GM18951 (cell line): ENCODE results near the gene ZNF143.
"Not testable (repeated sequence)": the region's sequence is repeated elsewhere in the genome, so short reads cannot be mapped to it uniquely, and the experiment has no call there.

Experiments
- POLR2A ChIP-seq: IDR thresholded peaks from 4 replicates; pipeline ENCODE4 v1.6.1; 2011; ENCODE audit warnings: mild to moderate bottlenecking; ENCODE audit not compliant: insufficient read length, insufficient read depth; ENCODE audit errors: extremely low read depth
- in situ Hi-C: fragments of 300-500 bp; cut with MboI; formaldehyde crosslinking; loops from one replicate; pipeline ENCODE4 v1.12.0; 2022; ENCODE audit warnings: low sequenced_read_pairs, mixed read lengths, inconsistent platforms; ENCODE audit not compliant: unreplicated experiment

ZNF143 gene

GRCh38 chr11:9535189-9535781 is 74.5 kb downstream of the ZNF143 start:
- in situ Hi-C loops, result no loop called here
- no peak for TF ChIP-seq POLR2A

GRCh38 chr11:9538548-9538947 is 77.7 kb downstream of the ZNF143 start:
- in situ Hi-C loops, result no loop called here

DNA sequence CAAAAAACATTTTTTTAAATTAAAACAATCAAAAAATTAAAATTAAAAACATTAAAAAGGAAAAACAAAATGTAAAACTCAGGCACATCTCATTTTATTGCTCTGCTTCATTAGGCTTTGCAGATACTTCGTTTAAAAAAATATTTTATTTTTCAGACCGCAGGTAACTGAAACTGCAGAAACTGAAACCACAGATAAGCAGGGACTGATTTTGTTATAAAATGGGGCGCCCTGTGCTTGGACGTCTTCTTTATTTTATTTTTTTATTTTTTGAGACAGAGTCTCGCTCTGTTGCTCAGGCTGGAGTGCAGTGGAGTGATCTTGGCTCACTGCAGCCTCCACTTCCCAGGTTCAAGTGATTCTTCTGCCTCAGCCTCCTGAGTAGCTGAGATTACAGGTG is 88.4 kb downstream of the ZNF143 start:
- in situ Hi-C loops, result not testable (repeated sequence)

More at GRCh38 chr11:9538548-9538947, 77.7 kb downstream of the ZNF143 start:
- no peak for TF ChIP-seq POLR2A

GRCh38 chr11:9550191-9550628 is 89.4 kb downstream of the ZNF143 start:
- TF ChIP-seq POLR2A, result no peak
- in situ Hi-C loops, result no loop called here

- in situ Hi-C loops, result no loop called here
- TF ChIP-seq POLR2A, result no peak
These were observed 100.6 kb downstream of the ZNF143 start for GRCh38 chr11:9561279-9561982.

DNA sequence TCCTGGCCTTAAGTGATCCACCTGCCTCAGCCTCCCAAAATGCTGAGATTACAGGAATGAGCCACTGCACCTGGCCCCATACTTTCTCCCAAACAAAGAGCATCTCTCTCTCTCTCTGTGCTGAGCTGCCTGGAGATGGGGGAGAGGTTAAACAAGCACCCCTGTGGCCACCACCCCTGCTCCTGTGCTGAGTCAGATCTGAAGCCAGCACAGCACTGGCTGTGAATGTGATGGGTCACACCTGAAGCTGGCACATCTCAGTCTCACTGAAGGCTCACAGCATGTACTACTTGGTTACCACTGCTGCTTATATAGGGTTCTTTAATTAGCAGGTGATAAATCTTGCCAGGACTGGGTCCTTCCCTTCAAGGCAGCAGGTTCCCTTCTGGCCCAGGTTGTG is 101.9 kb downstream of the ZNF143 start:
- in situ Hi-C loops, result no loop called here
- no peak for TF ChIP-seq POLR2A

- TF ChIP-seq POLR2A, result no peak
- in situ Hi-C loops, result no loop called here
These were observed 102.5 kb downstream of the ZNF143 start for GRCh38 chr11:9563196-9563730.

- no peak for TF ChIP-seq POLR2A
- in situ Hi-C loops, result no loop called here
These were observed 105.2 kb downstream of the ZNF143 start for GRCh38 chr11:9565822-9566560.

GRCh38 chr11:9566561-9567063 is 105.8 kb downstream of the ZNF143 start:
- no peak for TF ChIP-seq POLR2A
- in situ Hi-C loops, result no loop called here

- in situ Hi-C loops, result no loop called here
These were observed 106.6 kb downstream of the ZNF143 start for GRCh38 chr11:9567401-9567800.

DNA sequence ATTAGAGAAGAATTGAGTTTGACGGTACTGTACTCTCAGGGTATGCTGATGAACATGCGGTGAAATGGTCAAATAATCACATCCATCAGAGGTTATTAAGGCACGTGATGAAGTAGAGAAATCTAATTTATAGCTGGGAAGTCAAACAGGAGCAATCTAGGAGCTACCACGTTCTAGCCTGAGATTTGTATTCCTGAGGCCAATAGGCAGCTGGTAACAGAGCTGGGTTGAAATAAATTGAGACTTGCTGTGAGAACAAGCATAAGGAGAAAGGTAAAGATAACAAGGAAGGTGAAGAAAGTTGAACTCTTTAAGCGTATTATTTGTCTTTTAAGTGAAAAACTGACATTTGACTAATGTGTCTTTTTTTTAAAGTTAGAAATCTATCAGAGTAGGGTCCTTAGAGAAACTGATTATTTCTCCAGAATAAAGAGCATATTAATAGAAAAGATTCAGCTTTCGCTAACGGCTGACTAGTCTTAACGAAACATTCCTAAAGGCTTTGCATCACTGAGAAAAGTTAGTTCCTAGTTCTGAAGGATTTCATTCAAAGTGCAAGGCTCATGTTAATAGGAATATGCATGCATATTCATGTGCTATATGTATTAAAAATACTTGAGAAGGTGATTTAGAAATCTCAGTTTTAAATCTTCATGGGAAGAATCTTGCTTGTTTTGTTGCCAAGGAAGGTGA is 107.5 kb downstream of the ZNF143 start:
- no peak for TF ChIP-seq POLR2A
- in situ Hi-C loops, result no loop called here

More at GRCh38 chr11:9567401-9567800, 106.6 kb downstream of the ZNF143 start:
- TF ChIP-seq POLR2A, result no peak

GRCh38 chr11:9568854-9569587 is 108.2 kb downstream of the ZNF143 start:
- in situ Hi-C loops, result no loop called here
- TF ChIP-seq POLR2A, result no peak
